Limb (tissue), 2 donors: ENCODE data around the gene NT5C3A.

Experiments
- DNase-seq, 2 donors: peaks; one replicate each; pipeline ENCODE4 v3.0.0-alpha.2; 2016; ENCODE audit errors: extremely low spot score in 2 of 2

Gene NT5C3A

GRCh38 chr7:33075818-33076518 lies 13.4 kb upstream of the NT5C3A start:
- no peak for DNase-seq

GRCh38 chr7:33073243-33073642 lies 10.7 kb upstream of the NT5C3A start:
- DNase-seq, result no peak

GRCh38 chr7:33072471-33072870 lies 9.9 kb upstream of the NT5C3A start:
- DNase-seq, result peak in 1 of 2 donors; percentile 6

GRCh38 chr7:33070831-33071230 lies 8.3 kb upstream of the NT5C3A start:
- no peak for DNase-seq

- no peak for DNase-seq
Measured at GRCh38 chr7:33070277-33070676, 7.7 kb upstream of the NT5C3A start.

GRCh38 chr7:33067921-33068320 lies 5.3 kb upstream of the NT5C3A start:
- DNase-seq, result no peak

GRCh38 chr7:33066771-33067170 lies 4.2 kb upstream of the NT5C3A start:
- DNase-seq, result no peak

GRCh38 chr7:33065981-33066380 lies 3.4 kb upstream of the NT5C3A start:
- no peak for DNase-seq

GRCh38 chr7:33062782-33063443 lies 337 bp upstream of the NT5C3A start:
- DNase-seq, result peak; percentile 97 to 98

- DNase-seq, result no peak
Measured at GRCh38 chr7:33061282-33061937, 1.2 kb downstream of the NT5C3A start.

- no peak for DNase-seq
Measured at GRCh38 chr7:33059635-33060034, 2.9 kb downstream of the NT5C3A start.

GRCh38 chr7:33055158-33055557 lies 7.4 kb downstream of the NT5C3A start:
- no peak for DNase-seq

- DNase-seq, result no peak
Measured at GRCh38 chr7:33054261-33054964, 8.2 kb downstream of the NT5C3A start.

- no peak for DNase-seq
Measured at GRCh38 chr7:33053721-33054120, 8.9 kb downstream of the NT5C3A start.

GRCh38 chr7:33050535-33051318 lies 11.8 kb downstream of the NT5C3A start:
- DNase-seq, result peak in 1 of 2 donors; percentile 55

- no peak for DNase-seq
Measured at GRCh38 chr7:33048704-33049103, 13.9 kb downstream of the NT5C3A start.

GRCh38 chr7:33048257-33048656 lies 14.3 kb downstream of the NT5C3A start:
- DNase-seq, result no peak

- DNase-seq, result no peak
Measured at GRCh38 chr7:33044986-33045385, 17.6 kb downstream of the NT5C3A start.

GRCh38 chr7:33044401-33044718 lies 18.2 kb downstream of the NT5C3A start:
- DNase-seq, result no peak

- DNase-seq, result no peak
Measured at GRCh38 chr7:33043501-33044400, 18.8 kb downstream of the NT5C3A start.
